ES-I3 (cell line): ENCODE results near the gene MFSD6.

ENCODE experiments used
- H3K36me3 ChIP-seq: 2 replicates; pipeline ENCODE4 v1.6.1; 2013; ENCODE audit warnings: mild to moderate bottlenecking, low read length, control low read depth, moderate library complexity; ENCODE audit not compliant: insufficient read depth
- H3K4me1 ChIP-seq: 2 replicates; pipeline ENCODE4 v1.6.1; 2013; ENCODE audit warnings: mild to moderate bottlenecking, control low read depth, low read length; ENCODE audit not compliant: insufficient read depth
- H3K9ac ChIP-seq: 2 replicates; pipeline ENCODE4 v1.6.1; 2013; ENCODE audit warnings: low read depth, mild to moderate bottlenecking, low read length, moderate library complexity
- H3K9me3 ChIP-seq: 2 replicates; pipeline ENCODE4 v1.6.1; 2013; ENCODE audit warnings: mild to moderate bottlenecking, low read length, moderate library complexity; ENCODE audit not compliant: control insufficient read depth, insufficient read depth

Gene MFSD6

GRCh38 chr2:190535586-190535985 is 127.4 kb downstream of the MFSD6 start:
- peaks cover 11% of the 10 kb centered on the region for H3K9me3 ChIP-seq
- peaks cover 6% of the 10 kb centered on the region; the same call in 1 of the 2 replicates for H3K4me1 ChIP-seq
- peak overlapping the region; percentile 88; the same call in 1 of the 2 replicates for H3K9ac ChIP-seq
- H3K36me3 ChIP-seq: no peaks in the 10 kb centered on the region

GRCh38 chr2:190537765-190538164 is 129.6 kb downstream of the MFSD6 start:
- H3K9ac ChIP-seq: no peak overlapping the region
- peaks cover 6% of the 10 kb centered on the region; the same call in 1 of the 2 replicates for H3K4me1 ChIP-seq
- peaks cover 11% of the 10 kb centered on the region for H3K9me3 ChIP-seq
- no peaks in the 10 kb centered on the region for H3K36me3 ChIP-seq

DNA sequence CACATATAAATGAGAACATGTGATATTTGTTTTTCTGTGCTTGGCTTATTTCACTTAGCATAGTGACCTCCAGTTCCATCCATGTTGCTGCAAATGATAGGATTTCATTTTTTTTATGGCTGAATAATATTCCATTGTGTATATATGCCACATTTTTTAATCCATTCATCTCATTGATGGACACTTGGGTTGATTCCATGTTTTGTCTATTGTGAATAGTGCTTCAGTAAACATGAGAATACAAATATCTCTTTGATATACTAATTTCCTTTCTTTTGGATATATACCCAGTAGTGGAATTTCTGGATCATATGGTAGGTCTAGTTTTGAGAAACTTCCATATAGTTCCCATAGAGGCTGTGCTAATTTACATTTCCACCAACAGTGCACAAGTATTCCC is 130.0 kb downstream of the MFSD6 start:
- Histone ChIP-seq H3K9ac (no peak overlapping the region), H3K36me3 (no peaks in the 10 kb centered on the region), H3K4me1 (peaks cover 6% of the 10 kb centered on the region; the same call in 1 of the 2 replicates), H3K9me3 (peaks cover 11% of the 10 kb centered on the region)

DNA sequence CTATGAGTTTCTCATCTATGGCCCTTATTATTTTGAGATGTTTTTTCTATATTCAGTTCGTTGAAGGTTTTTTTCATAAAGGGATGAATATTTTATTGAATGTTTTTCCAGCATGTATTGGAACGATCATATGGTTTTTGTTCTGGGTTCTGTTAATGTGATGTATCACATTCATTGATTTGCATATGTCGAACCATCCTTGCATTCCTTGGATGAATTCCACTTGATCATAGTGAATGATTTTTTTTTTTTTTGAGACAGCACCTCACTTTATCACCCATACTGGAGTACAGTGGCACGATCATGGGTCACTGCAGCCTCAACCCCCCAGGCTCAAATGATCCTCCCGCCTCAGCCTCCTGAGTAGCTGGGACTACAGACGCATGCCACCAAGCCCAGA is 131.9 kb downstream of the MFSD6 start:
- Histone ChIP-seq H3K9ac (no peak overlapping the region), H3K9me3 (peaks cover 11% of the 10 kb centered on the region), H3K4me1 (peaks cover 6% of the 10 kb centered on the region; the same call in 1 of the 2 replicates), H3K36me3 (no peaks in the 10 kb centered on the region)

DNA sequence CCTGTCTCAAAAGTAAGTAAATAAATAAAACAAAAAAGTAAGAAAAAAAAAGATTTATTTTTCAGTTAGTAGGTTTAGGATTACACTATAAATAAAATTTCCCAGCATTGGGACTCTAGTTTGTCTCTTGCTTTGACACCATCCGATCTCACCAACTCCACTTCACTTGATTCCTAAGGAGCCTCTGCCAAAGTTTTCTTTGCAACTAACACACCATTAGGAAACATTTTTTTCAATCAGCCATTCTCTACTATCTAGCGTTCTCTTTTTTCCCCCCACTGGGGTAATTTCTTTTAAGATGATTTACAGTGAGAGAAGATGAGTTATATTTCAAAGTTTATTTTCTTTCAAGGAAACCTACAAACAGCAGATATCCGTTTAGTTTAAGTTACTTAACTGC is 136.9 kb downstream of the MFSD6 start:
- Histone ChIP-seq H3K9me3 (peaks cover 5% of the 10 kb centered on the region), H3K36me3 (no peaks in the 10 kb centered on the region), H3K9ac (no peak overlapping the region), H3K4me1 (no peaks in the 10 kb centered on the region)

DNA sequence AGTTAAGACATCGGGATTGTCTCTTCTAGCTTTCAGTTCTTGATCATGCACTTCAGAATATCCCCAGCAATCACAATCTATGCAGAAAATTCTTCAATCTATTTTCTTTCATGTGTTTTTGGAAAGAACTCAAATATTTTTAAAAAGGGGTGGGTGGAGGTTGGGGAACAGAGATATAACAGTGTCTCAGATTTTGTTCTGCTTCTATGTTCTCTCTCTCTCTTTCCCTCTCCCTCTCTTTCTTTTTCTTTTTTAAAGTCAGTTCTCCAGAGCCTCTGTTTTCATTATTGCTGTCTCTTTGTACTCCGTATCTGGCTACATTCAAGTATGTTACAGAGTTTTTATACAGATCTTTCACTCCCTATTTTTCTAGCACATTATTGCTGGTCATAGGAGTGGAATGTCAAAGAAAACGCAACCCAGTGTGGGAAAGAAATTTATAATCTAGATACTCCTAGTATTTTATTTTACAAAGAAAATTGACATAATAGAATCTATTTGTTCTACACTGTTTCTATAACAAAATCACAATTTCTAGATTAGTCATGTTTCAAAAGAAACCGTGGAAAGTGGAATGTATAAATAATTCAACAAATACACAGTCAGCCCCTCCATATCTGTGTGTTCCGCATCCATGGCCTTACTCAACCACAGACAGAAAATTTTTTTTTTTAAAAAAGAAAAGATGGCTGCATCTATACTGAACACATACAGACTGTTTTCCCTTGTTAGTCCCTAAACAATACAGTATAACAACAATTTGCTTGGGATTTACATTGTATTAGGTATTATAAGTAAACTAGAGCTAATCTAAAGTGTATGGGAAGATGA is 137.6 kb downstream of the MFSD6 start:
- H3K9me3 ChIP-seq: no peaks in the 10 kb centered on the region
- no peak overlapping the region for H3K9ac ChIP-seq
- H3K36me3 ChIP-seq: no peaks in the 10 kb centered on the region
- H3K4me1 ChIP-seq: no peaks in the 10 kb centered on the region

- Histone ChIP-seq H3K9me3 (no peaks in the 10 kb centered on the region), H3K36me3 (no peaks in the 10 kb centered on the region), H3K9ac (no peak overlapping the region), H3K4me1 (no peaks in the 10 kb centered on the region)
Measured at GRCh38 chr2:190546734-190547133, 138.6 kb downstream of the MFSD6 start.

GRCh38 chr2:190547886-190548285 is 139.7 kb downstream of the MFSD6 start:
- no peaks in the 10 kb centered on the region for H3K36me3 ChIP-seq
- H3K4me1 ChIP-seq: no peaks in the 10 kb centered on the region
- H3K9me3 ChIP-seq: no peaks in the 10 kb centered on the region
- no peak overlapping the region for H3K9ac ChIP-seq

DNA sequence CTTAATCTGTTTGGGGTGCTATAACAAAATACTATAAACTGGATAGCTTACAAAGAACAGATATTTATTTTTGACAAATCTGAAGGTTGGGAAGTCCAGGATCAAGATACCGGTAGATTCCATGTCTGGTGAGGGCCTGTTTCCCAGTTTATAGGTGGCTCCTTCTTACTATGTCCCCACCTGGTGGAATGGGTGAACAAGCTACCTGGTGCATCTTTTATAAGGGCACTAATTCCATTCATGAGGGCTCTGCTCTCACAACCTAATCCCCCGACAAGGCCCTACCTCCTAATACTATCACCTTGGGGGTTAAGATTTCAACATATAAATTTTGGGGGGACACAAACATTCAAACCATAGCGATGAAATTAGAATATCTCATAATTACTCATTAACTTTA is 142.0 kb downstream of the MFSD6 start:
- no peak overlapping the region for H3K9ac ChIP-seq
- H3K9me3 ChIP-seq: no peaks in the 10 kb centered on the region
- no peaks in the 10 kb centered on the region for H3K36me3 ChIP-seq
- H3K4me1 ChIP-seq: peaks cover 8% of the 10 kb centered on the region; the same call in 1 of the 2 replicates
